ENCODE results near the gene NDUFB7.
"Not testable (repeated sequence)": the region's sequence is repeated elsewhere in the genome, so short reads cannot be mapped to it uniquely, and the experiment has no call there.

NDUFB7 gene

GRCh38 chr19:14553042-14553938, 18.6 kb downstream of the NDUFB7 start:
- no peak for FAIRE-seq

GRCh38 chr19:14552006-14552360, 19.9 kb downstream of the NDUFB7 start:
- FAIRE-seq, result not testable (repeated sequence)

GRCh38 chr19:14551134-14552005, 20.5 kb downstream of the NDUFB7 start:
- FAIRE-seq, result not testable (repeated sequence)

GRCh38 chr19:14550201-14550754, 21.6 kb downstream of the NDUFB7 start:
- FAIRE-seq, result no peak

GRCh38 chr19:14545716-14546082, 26.2 kb downstream of the NDUFB7 start:
- FAIRE-seq, result no peak

- FAIRE-seq, result no peak
Measured at GRCh38 chr19:14544977-14545715, 26.7 kb downstream of the NDUFB7 start.

- no peak for FAIRE-seq
Measured at GRCh38 chr19:14544047-14544446, 27.8 kb downstream of the NDUFB7 start.

- no peak for FAIRE-seq
Measured at GRCh38 chr19:14542711-14543328, 29.0 kb downstream of the NDUFB7 start.

- not testable (repeated sequence) for FAIRE-seq
Measured at GRCh38 chr19:14541979-14542378, 29.9 kb downstream of the NDUFB7 start.

GRCh38 chr19:14540741-14541525, 30.9 kb downstream of the NDUFB7 start:
- FAIRE-seq, result no peak

- no peak for FAIRE-seq
Measured at GRCh38 chr19:14536926-14537692, 34.8 kb downstream of the NDUFB7 start.

GRCh38 chr19:14533450-14533849, 38.4 kb downstream of the NDUFB7 start:
- FAIRE-seq, result no peak

GRCh38 chr19:14530506-14530905, 41.4 kb downstream of the NDUFB7 start:
- no peak for FAIRE-seq

- no peak for FAIRE-seq
Measured at GRCh38 chr19:14530005-14530348, 41.9 kb downstream of the NDUFB7 start.

- peak; percentile 98 for FAIRE-seq
Measured at GRCh38 chr19:14529254-14530004, 42.4 kb downstream of the NDUFB7 start, which contains the start of gene TECR. TECR (plus strand) TSS chr19:14529594; CDS start chr19:14529697, 103 bp downstream.

- no peak for FAIRE-seq
Measured at GRCh38 chr19:14528419-14529253, 43.2 kb downstream of the NDUFB7 start.

- FAIRE-seq, result no peak
Measured at GRCh38 chr19:14526423-14526822, 45.4 kb downstream of the NDUFB7 start.

- no peak for FAIRE-seq
Measured at GRCh38 chr19:14525729-14526128, 46.1 kb downstream of the NDUFB7 start.

- no peak for FAIRE-seq
Measured at GRCh38 chr19:14520543-14520942, 51.3 kb downstream of the NDUFB7 start.

Measured in A204.1 (cell line).